ENCODE measurements around the gene LRRFIP1.

LRRFIP1 gene

DNA sequence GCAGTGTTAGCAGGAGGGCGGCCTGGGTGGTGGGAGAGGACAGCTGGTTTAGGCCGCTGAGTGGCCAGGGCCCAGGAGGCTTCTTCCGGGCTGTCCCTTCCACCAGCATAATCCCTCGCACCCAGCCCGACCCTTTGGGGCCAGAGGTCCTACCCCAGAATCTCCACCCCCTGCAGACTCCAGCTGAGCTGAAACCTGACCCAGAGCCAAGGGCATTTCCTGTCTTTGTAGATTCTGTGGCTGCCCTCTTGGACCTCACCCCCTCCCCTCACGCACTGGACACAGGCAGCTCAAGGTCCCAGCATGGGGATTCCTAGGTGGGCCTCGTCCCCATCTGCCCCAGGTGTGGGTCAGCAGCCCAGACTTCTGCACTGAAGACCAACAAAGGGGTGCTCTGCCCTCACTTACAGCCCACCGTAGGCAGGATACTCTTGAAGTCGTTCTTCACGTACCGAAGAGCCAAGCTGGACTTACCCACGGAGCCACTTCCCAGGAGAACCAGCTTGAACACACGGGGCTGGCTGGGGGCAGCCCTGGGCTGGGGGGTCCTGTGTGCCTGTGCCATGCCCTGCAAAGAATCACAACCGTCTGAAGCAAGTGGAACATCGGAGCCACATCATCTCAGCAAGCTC, 41.7 kb upstream of the LRRFIP1 start:
- TF ChIP-seq, protein P1, sequence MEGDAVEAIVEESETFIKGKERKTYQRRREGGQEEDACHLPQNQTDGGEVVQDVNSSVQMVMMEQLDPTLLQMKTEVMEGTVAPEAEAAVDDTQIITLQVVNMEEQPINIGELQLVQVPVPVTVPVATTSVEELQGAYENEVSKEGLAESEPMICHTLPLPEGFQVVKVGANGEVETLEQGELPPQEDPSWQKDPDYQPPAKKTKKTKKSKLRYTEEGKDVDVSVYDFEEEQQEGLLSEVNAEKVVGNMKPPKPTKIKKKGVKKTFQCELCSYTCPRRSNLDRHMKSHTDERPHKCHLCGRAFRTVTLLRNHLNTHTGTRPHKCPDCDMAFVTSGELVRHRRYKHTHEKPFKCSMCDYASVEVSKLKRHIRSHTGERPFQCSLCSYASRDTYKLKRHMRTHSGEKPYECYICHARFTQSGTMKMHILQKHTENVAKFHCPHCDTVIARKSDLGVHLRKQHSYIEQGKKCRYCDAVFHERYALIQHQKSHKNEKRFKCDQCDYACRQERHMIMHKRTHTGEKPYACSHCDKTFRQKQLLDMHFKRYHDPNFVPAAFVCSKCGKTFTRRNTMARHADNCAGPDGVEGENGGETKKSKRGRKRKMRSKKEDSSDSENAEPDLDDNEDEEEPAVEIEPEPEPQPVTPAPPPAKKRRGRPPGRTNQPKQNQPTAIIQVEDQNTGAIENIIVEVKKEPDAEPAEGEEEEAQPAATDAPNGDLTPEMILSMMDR (IDR thresholded peaks at IDR 0.05; ENCODE audit: insufficient read depth, low read depth, low read length, missing control alignments): no peak
- no peak overlapping the region for H3K4me3 ChIP-seq (ENCODE audit: low read length)
- no peak for DNase-seq (ENCODE audit: low read depth)

DNA sequence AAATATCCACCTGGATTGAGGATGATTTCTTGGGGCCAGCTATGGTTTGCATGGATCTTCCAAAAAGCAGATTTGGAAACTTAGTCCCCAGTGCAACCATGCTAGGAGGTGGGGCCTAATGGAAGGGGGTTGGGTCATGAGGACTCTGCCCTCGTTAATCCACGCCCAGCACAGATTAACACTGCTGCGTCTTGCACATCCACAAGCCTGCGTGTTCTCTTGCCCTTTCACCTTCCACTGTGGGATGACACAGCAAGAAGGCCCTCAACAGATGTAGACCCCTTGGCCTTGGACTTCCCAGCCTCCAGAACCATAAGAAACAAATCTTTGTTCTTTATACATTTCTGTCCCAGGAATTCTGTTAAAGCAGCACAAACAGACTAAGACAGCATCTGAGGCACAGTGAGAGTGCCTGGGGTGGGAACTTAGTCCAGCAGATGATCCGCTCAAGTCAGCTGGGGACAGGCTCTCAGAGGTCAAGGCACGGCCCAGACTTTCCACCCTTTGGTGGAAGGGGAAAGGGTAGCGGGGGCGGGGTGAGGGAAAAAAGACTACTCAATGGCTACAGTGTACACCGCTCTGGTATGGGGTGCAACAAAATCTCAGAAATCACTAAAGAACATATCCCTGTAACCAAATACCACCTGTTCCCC, 39.2 kb upstream of the LRRFIP1 start:
- TF ChIP-seq, protein P1 (IDR thresholded peaks at IDR 0.05; ENCODE audit: insufficient read depth, low read depth, low read length, missing control alignments): no peak
- DNase-seq (ENCODE audit: low read depth): no peak
- H3K4me3 ChIP-seq (ENCODE audit: low read length): no peak overlapping the region

DNA sequence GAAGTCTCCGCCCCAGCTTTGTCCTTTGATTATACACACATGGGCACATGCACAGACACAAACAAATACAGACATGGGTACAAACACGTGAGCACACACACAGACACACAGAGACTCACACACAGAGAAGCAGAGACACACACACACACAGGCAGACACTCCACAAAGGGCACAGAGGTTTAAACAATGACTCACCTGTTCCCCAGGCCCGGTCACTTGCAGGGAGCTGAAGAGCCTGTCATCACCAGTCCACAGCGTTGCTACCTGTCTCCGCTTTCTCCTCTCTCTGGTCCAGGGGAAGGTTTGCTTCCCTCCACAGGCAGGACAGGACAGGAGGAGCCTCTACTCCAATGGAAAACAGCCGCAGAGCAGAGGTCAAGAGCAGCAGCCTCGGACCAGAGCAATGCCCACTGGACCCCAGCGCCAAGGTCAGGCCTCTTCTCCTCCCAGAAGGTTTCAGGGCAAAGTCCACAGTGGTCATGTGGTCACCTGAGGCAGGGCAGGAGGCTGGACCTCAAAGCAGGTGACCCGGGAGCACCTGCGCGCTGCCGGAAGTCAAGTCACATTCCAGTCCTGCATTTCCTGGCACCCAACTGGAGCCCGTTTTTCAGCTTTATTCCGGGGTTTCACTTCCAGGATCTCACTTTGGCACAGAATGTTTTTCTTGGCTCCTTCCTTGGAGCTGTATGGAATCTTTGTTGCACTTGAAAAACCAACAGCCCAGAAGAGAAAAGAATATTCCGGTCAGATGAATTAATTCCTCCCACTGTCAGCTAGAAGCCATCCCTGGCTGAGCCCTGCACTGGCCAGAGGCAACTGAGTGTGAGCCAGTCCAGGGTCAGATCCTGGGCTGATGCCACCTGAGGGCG, 36.9 kb upstream of the LRRFIP1 start, which contains the start of gene RAB17:
Gene RAB17 (minus strand): TSS at position 463 of the 869 bp plus-strand sequence. CDS start 4,580 bp downstream, outside the sequence.
- DNase-seq (ENCODE audit: low read depth): peak; percentile 75
- TF ChIP-seq, protein P1 (IDR thresholded peaks at IDR 0.05; ENCODE audit: insufficient read depth, low read depth, low read length, missing control alignments): no peak
- no peak within 1 kb of the TSS for H3K4me3 ChIP-seq (ENCODE audit: low read length)

DNA sequence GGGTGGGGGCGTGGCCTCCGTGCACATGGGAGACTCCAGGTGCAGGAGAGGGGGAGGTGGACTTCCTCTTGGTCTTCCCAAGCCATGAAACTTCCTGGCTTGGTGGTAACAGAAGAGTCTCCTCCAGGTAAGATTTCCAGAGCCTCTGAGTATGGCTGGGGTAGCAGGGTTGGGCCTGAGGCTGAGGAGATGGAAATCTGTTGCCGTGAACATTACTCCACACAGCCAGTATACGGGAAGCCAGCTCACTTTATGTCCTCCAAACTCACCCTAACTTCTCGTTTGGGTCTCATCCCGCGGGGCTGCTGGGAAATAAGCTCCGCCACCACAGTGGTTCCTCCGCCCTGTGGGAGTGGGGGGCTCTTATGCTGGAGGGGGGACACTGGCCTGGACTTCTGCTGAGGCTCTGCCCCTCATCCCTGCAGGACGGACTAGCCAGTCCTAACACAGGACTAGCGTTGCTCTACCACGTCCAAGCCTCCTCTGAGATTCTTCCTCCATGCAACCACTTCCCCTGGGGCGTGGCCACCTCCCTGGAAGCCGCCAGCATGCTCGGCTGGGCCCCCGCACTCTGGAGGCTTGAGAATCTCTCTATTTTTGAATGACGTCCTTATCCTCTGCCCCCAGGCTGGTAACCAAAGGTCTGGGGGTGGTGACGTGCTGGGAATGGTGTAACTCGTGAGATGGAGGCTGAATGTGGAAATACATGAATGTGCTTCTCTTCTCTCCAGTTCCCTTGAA, 36.1 kb upstream of the LRRFIP1 start:
- peak; percentile 41 for DNase-seq (ENCODE audit: low read depth)
- TF ChIP-seq, protein P1 (IDR thresholded peaks at IDR 0.05; ENCODE audit: insufficient read depth, low read depth, low read length, missing control alignments): no peak

DNA sequence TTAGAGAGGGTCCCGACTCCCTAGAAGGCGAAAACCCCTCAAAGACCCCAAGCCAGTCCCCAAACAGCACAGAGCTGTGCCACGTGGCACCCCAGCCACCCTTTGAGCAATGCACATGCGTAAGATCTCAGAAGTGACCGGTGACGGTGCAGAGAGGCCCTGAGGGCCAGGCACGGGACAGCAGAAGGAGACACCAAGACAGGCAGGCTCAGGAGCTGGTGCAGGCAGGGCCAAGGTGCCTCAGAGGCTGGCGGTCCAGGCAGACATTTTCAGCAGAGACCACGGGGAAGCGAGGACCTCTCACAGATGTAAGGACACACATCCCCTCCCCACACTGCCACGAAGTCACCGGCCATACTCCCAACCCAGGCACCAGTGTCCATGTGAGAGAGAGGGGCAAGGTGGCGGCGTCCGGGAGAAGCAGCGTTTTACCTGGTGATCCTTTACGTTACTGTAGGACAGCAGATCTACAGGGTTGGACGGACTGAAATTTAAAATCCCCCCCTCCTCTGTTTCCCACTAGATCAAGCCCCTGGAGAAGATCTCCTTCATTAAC, 34.9 kb upstream of the LRRFIP1 start:
- TF ChIP-seq, protein P1 (IDR thresholded peaks at IDR 0.05; ENCODE audit: insufficient read depth, low read depth, low read length, missing control alignments): no peak

More for the DNA sequence above, 36.1 kb upstream of the LRRFIP1 start:
- no peak overlapping the region for H3K4me3 ChIP-seq (ENCODE audit: low read length)

DNA sequence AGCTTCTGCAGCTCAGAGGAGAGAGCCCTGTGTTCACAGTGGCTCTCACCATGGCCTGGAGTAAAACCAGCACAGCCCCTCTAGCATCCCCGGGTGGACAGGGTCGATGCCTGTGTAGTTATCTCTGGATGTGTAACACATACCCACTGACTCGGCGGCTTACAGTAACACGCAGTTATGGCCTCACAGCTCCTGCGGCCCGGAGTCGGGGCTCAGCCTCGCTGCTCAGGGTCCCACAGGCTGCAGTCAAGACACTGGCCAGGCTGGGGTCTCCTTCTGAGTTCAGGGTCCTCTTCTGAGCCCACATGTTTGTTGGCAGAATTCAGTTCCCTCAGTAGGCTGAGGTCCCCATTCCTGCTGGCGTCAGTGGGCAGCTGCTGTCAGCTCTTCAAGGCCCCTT, 34.4 kb upstream of the LRRFIP1 start:
- DNase-seq (ENCODE audit: low read depth): no peak
- no peak overlapping the region for H3K4me3 ChIP-seq (ENCODE audit: low read length)
- TF ChIP-seq, protein P1 (IDR thresholded peaks at IDR 0.05; ENCODE audit: insufficient read depth, low read depth, low read length, missing control alignments): no peak

More for the DNA sequence above, 34.9 kb upstream of the LRRFIP1 start:
- no peak overlapping the region for H3K4me3 ChIP-seq (ENCODE audit: low read length)
- no peak for DNase-seq (ENCODE audit: low read depth)

Measured in epithelial cell of esophagus (primary cell).